NCI-H1105 (cell line): ENCODE measurements around the gene DIDO1.
"Not testable (repeated sequence)": the region's sequence is repeated elsewhere in the genome, so short reads cannot be mapped to it uniquely, and the experiment has no call there.

Experiments
- DNase-seq: peaks from one replicate; lab custom pipeline; 2025; lab: John Stamatoyannopoulos, UW

Gene DIDO1

DNA sequence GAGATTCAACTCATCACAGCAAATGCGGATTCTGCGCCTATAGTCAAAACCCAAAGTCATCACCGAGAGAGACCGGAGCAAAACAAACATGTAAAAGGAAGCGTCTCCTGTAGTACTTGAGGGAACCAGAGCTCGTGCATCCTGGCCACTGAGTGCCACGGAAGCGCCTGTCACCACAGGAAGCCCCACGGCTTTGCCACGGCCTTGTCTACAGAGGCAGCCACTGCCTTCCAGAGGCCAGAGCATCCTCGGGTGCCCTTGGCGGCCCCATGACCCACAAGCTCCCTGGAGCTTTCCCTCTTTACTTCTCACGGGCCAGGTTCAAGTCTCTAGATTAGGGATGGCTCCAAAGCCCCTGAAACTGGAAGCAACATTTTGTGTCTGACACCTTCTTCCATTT lies 72.2 kb downstream of the DIDO1 start:
- DNase-seq, result no peak

DNA sequence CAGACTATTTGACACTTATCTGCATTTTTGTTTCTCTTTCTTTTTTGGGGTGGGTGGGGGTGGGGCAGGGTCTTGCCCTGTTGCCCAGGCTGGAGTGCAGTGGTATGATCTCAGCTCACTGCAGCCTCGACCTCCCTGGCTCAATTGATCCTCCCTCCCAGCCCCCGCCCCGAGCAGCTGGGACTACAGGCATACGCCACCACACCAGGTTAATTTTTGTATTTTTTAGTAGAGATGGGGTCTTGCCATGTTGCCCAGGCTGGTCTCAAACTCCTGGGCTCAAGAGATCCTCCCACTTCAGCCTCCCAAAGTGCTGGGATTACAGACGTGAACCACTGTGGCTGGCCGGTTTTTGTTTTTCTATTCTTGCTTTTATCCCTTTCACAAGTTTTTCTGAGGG lies 73.0 kb downstream of the DIDO1 start:
- not testable (repeated sequence) for DNase-seq

DNA sequence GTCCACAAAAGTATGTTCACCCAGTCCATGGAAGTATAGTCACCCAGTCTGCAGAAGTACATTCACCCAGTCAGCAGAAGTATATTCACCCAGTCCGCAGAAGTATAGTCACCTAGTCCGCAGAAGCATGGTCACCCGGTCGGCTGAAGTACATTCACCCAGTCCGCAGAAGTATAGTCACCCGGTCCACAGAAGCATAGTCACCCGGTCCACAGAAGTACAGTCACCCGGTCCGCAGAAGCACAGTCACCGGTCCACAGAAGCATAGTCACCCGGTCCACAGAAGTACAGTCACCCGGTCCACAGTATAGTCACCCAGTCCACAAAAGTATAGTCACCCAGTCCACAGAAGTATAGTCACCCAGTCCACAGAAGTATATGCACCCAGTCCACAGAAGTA lies 73.5 kb downstream of the DIDO1 start:
- no peak for DNase-seq

DNA sequence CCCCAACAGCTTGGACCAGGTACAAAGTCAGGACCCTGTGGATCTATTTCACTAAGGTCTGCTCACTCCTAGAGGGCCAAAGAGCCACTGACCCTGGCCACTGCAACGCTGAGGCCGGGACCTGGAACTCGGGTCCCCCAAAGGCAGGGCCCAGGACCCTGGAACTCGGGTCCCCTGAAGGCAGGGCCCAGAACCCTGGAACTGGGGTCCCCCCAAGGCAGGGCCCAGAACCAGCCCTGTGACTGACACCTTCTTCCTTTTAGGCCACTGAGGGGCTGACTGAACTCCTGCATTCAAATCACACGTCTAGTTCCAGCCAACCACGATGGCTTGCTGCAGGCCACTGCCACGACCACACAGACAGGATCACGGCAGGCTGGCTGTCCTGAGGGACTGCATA lies 74.1 kb downstream of the DIDO1 start:
- no peak for DNase-seq

DNA sequence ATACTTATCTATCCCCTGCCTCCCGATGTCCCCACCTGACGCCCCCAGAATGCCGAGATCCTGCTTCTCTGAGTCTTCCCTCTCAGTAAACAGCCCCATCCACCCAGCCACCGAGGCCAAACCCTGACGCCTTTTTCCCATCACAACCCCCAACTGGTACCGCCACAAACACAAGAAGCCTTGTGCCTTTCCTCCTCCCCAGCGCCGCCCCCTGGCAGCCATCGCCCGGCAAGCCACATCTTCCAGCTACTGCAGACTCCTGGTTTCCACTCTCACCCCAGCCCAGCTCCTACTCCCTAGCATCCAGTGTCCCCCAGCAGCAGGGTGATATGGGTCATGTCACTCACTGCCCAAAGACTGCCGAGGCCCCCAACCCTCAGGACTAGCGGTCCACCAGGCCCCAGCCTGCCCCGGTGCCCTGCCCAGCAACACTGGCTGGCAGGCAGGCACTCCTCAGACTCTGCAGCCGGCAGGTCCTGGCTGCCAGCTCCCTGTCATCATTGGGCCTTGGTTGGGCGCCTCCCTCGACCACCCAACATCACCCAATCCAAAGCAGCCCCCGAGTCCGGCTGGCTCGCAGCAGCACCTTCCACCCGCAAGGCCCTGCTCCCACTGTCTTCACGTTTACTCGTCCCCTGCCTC lies 75.9 kb downstream of the DIDO1 start:
- no peak for DNase-seq

DNA sequence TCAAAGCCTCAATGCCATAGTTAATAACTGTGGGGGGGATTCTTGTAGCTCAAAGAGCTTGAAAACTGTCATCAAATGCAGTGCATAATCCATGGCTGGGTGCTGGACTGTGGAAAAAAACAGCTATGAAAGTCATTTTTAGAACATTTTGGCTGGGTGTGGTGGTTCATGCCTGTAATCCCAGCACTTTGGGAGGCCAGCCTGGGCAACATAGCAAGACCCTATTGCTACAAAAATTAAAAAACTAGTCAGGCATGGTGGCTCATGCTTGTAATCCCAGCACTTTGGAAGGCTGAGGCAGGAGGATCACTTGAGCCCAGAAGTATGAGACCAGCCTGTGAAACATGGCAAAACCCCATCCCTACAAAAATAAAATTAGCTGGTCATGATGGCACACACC lies 76.9 kb downstream of the DIDO1 start:
- no peak for DNase-seq

DNA sequence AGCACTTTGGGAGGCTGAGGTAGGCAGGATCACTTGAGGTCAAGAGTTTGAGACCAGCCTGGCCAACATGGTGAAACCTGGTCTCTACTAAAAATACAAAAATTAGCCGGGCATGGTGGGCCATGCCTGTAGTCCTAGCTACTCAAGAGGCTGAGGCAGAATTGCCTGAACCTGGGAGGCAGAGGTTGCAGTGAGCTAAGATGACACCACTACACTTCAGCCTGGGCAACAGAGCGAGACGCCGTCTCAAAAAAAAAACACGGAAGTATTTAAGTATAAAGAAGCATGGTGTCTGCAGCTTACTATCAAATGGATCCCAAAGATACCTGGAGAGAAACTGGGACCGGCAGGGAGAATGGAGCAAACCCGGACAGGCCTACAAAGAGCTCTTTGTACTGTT lies 77.4 kb downstream of the DIDO1 start:
- not testable (repeated sequence) for DNase-seq

DNA sequence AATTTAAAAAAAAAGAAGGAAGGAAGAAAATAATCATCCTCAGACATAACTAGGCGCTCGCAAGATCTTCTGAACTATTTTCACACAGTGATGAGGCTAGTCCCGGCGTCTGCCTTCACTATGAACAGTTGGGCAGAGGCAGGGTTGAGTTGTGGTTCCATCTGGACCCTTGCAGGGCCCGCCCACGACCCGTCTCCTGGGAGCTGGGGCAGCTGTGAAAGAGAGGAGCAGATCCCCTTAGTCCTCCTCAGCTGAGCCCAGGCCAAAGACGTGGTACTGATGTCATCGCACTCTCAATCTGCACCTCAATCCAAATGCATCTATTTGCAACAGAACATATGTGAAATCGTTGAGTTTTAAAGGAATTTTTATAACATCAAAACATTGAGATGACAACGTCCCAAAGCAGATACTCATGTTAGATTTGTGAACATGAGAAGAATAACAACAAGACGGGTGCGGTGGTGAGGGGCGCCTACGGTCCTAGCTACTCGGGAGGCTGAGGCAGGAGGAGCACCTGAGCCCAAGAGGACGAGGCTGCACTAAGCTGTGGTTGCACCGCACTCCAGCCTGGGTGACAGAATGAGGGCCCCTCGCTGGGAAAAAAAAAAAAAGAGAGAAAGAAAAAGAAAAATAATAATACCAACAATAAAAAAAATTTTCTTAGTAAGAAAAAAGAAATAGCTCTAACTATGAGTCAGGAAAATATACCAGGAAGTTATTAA lies 80.0 kb downstream of the DIDO1 start:
- DNase-seq, result no peak

DNA sequence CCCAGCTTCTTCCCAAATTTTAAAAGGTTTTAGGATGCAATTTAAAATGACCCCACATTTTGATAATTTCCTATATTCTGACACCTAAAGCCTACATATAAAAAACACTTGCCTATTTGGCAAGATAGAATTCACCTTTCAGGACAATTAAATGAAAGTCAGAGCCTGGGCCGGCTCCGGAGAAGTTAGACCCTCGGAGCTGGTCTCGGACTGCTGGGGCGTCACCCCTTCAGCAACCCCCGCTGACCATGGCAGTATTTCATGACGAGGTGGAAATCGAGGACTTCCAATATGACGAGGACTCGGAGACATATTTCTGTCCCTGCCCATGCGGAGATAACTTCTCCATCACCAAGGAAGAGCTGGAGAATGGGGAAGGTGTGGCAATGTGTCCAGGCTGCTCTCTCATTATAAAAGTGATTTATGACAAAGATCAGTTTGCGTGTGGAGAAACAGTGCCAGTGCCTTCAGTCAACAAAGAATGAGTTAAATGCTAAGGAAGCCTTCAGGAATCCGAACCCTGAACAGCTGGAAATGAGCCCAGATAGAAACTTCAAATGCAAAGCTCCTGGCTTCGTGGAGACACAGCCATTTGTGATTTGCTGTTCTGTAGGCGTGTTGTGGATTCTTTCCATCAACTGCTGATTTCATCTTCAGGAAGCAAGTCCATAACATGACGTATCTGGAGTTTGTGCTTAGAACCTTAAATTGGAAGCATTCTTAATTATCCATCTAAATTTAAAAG lies 80.7 kb downstream of the DIDO1 start:
- DNase-seq, result no peak

DNA sequence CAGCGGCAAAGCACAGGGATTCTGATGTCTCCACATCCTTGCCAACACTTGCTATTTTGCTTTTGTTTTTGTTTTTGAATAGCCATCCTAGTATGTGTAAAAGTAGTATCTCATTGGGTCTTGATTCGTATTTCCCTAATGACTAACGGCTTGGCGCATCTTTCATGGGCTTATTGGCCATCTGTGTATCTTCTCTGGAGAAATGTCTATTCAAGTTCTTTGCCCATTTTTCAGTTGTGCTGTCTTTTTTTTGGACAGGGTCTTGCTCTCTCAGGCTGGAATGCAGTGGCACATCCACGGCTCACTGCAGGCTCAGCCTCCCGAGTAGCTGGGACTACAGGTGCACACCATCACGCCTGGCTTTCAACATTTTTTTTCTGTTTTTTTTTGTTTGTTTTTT lies 82.1 kb downstream of the DIDO1 start:
- DNase-seq, result no peak

DNA sequence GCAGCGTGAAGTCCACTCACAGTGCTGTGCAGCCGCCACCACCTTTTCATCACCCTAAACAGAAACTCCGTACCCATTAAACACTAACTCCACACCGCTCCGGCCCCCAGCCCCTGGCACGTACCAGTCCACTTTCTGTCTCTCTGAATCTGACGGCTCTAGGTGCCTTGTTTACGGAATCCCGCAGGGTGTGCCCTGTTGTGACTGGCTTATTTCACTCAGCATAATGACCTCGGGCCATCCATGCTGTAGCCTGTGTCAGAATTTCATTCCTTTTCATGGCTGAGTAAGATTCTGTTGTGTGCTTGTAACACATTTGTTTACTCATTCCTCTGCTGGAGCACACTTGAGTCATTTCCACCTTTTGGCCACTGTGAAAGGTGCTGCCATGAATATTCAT lies 82.6 kb downstream of the DIDO1 start:
- no peak for DNase-seq

DNA sequence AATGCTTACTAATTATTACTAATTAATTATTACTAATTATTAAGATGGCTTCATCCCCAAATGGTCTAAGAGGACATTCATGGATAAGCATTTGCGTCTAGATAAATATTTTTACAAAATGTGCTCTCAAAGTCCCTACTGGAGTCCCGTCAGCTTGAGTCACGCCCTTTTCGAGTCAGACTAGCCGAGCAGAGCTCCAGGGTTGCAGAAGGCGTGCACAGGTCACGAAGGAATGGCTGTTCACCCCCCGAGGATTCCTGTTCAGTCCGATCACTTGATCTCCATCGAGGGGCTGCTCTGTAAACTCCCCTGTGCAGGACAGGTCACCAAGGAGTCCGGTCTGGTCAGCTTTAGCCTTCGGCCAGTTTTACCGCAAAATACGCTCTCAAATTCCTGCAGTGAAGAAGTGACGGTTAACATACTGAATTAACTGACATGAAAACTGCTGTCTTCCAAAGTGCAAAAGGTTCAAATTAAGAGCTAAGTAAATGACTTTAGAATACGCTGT lies 84.5 kb downstream of the DIDO1 start:
- no peak for DNase-seq

DNA sequence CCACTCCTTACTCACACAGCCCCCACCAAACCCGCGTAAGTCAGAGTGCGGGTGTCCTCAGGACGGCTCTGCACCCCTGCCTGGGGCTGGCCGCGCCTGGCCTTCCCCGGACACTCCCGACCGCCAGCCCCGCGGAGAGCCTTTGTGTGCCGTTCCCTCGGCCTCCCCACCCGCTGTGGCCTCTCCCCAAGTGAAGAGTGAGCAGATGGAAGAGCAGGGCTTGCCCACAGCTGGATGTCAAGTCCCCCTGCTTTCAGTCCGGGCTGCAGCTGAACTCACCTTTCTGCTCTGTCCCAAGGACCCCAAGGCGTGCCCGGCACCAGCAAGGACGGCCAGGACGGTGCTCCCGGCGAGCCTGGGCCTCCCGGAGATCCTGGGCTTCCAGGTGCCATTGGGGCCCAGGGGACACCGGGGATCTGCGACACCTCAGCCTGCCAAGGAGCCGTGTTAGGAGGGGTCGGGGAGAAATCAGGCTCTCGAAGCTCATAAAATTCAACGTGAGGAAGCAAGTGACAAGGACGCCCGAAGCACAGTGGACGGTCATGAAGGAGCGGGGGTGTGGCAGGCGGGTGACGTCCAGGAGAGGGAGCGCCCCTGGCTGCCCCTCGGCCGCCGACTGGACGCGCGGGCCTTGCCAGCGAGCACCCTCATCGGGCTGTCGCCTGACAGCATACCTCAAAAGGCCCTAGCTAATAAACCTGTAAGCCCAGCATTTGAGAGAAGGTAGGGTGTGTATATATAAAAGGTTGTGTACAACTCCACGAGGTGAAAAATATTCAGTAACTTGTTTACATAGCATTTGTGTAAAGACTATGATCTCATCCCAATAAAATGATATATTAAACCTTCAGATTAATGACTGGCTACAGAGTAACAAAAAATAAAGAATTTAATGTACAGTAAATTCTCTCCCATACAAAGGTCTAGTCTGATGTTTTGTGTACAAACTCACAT lies 85.8 kb downstream of the DIDO1 start:
- DNase-seq, result no peak

DNA sequence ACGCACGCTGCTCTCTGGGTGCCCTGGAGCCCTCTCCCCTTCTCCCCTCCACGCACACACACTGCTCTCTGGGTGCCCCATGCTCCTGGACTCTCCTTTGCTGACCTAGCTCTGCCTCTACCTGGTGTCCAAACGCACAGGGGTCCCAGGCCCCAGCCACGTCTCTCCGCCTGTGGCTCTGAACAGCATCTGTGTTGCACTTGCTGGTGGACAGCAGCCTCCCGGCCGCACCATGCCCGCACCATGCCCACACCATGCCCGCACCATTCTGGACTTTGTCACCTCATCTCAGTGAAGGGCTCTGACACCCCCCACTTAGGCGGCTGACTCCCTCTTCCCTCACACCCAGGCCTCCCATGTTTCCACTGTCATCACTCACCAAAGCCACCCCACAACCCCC lies 86.5 kb downstream of the DIDO1 start:
- DNase-seq, result no peak

DNA sequence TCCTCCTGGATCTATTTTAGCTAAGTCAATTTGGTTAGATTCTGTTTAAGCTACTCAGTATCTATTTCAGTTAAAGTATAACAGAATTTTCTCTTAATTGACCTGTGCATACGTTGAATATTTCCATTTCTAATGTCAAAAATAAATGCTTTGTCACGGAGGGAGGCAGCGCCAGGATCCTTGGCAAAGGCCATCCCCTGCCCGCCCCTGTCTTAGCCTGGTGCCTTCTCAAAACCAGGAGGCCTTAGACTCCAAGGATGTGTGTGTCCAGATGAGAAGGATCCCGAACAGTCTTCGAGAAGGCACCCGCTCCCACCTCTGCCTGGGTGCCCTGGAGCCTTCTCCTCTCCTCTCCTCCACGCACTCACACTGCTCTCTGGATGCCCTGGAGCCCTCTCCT lies 87.0 kb downstream of the DIDO1 start:
- no peak for DNase-seq

DNA sequence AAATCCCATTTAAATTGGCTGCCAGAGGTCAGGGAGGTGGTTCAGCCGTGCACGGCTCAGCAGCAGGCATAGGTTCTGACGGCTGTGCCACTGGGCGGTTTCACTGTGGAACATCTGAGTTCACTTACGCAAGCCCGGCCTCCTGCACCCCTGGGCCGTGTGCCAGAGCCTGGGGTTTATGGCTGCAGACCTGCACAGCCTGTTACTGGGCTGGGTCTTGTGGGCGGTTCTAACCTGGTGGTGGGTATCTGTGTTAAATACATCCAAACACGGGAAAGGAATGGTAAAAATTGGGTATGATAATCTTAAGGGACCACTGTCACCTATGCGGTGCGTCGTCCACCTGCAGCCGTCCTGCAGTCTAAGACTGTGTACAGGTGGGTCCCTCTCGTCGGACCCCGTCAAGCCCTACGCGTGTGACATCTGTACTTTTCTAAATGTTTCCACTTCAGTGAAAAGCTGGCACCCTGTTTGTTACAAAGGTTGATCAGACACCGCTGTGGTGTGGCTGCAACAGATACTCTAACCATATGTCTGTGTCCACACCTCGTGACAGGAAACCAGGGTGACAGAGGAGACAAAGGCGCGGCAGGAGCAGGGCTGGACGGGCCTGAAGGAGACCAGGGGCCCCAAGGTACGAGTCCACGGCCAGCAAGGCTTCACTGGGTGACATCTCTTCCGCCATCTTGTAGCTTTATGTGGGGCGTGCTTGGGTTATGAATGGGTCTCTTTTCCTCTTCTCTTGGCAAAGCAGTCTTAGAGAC lies 88.0 kb downstream of the DIDO1 start:
- DNase-seq, result peak; percentile 54

DNA sequence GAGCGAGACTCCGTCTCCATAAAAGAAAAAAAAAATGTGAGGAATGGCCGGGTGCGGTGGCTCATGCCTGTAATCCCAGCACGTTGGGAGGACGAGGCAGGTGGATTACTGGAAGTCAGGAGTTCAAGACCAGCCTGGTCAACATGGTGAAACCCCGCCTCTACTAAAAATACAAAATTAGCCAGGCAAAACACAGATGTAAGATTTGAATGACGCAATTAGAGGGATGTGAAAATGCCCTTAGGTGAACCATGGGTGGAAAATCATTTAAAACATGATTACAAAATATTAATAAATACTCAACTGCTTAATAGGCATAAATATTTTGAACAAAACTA lies 88.5 kb downstream of the DIDO1 start:
- no peak for DNase-seq

DNA sequence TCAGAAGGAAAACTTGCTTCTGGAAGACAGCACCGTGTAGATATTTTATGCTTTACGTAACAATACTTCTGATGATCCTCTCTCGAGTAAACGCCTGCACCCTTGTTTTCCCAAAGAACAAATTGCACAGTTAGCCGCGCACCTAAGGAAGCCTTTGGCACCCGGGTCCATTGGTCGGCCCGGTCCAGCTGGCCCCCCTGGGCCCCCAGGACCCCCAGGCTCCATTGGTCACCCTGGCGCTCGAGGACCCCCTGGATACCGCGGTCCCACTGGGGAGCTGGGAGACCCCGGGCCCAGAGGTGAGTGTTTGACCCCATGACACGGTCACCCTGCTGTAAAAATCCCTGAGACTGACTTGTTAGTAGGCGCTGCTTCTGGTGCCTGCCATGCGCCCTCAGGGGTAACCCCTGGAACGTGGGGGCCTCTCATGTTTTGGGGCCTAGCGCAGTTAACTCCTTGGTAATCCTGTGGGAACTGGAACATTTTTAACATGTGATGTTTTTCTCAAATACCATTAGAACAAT lies 89.3 kb downstream of the DIDO1 start:
- DNase-seq, result no peak

DNA sequence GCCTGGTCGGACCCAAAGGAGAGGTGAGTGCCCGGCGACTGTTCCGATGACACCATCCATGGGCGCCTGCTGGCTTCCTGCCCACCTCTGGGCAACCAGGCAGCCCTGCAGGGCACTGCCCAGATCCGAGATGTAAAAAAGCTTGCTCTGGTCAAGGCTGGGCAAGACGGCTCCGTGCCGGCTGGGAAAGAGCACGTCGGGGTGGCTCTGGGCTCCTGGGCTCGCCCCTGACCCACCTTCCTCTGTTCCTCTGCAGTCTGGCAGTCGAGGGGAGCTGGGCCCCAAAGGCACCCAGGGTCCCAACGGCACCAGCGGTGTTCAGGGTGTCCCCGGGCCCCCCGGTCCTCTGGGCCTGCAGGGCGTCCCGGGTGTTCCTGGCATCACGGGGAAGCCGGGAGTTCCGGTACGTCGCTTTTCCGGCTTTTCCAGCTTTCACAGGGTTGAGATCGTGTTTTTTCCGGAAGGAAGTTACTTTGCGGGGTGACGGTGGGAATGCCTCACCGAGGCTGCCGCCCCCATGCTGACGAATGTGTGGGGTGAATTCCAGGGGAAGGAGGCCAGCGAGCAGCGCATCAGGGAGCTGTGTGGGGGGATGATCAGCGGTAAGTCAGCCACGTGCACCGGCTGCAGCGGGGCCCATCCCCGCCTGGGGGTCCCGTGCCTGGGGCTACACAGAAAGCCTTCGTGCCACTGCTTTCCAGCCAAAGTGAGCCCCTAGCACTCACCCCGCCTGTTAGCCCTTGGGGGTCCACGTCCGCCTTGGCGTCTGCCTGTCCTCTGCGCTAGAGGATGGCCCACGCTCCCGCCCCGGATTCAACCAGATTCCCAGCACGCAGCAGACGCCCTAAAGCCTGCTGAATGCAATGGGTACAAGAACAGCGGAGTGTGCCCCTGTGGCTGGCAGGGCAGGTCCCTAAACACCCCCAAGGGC lies 90.1 kb downstream of the DIDO1 start:
- no peak for DNase-seq
